A673 (cell line): ENCODE results near the gene GDPD1. TPM values are rescaled to one million over a fixed set of nuclear protein-coding genes. Genes with fewer than 3 reads are reported as not detected.
"Not testable (repeated sequence)": the region's sequence is repeated elsewhere in the genome, so short reads cannot be mapped to it uniquely, and the experiment has no call there.

Experiments
- BruUV-seq: library from RNA; stranded (reverse); fragments of 400-500 nt; replicated peaks from 2 replicates; lab custom pipeline; 2021; lab: Mats Ljungman, UMichigan
- CTCF ChIA-PET: fragments of 300-600 bp; sonication (Branson Sonifier 250); formaldehyde crosslinking; loops from one replicate; lab custom pipeline; 2022; ENCODE audit warnings: antibody characterized with exemption; lab: Charles Lee
- POLR2A ChIA-PET: fragments of 300-600 bp; sonication (Branson Sonifier 250); formaldehyde crosslinking; loops from one replicate; lab custom pipeline; 2022; ENCODE audit warnings: antibody characterized with exemption; ENCODE audit not compliant: low non-redundant PET; lab: Charles Lee
- DNase-seq: peaks from one replicate; pipeline ENCODE4 v3.0.0-alpha.2; 2015; ENCODE audit warnings: low spot score
- H3K27ac ChIP-seq: fragments of 200-600 bp; sonication (generic); 2 replicates; pipeline ENCODE4 v1.5.1; 2016; ENCODE audit warnings: mixed run types, low read depth, mild to moderate bottlenecking, mixed read lengths, antibody characterized with exemption, low read length; ENCODE audit not compliant: poor library complexity, severe bottlenecking
- H3K27me3 ChIP-seq: fragments of 200-600 bp; sonication (generic); replicated peaks from 2 replicates; pipeline ENCODE4 v1.6.1; 2017; ENCODE audit warnings: mixed run types, low read depth, mild to moderate bottlenecking, mixed read lengths, antibody characterized with exemption, low read length; ENCODE audit not compliant: insufficient read depth, poor library complexity
- H3K36me3 ChIP-seq: fragments of 200-600 bp; sonication (generic); 2 replicates; pipeline ENCODE4 v1.6.1; 2016; ENCODE audit warnings: mixed run types, mild to moderate bottlenecking, mixed read lengths, antibody characterized with exemption, low read length; ENCODE audit not compliant: insufficient read depth, poor library complexity, severe bottlenecking
- H3K4me1 ChIP-seq: fragments of 200-600 bp; sonication (generic); 2 replicates; pipeline ENCODE4 v1.6.1; 2017; ENCODE audit warnings: mixed run types, mild to moderate bottlenecking, mixed read lengths, antibody characterized with exemption, low read length; ENCODE audit not compliant: insufficient read depth, poor library complexity, severe bottlenecking
- H3K4me3 ChIP-seq: fragments of 200-600 bp; sonication (generic); 2 replicates; pipeline ENCODE4 v1.5.1; 2016; ENCODE audit warnings: low read depth, mixed run types, mild to moderate bottlenecking, mixed read lengths, low read length; ENCODE audit not compliant: poor library complexity, severe bottlenecking
- H3K9me3 ChIP-seq: fragments of 200-600 bp; sonication (generic); 2 replicates; pipeline ENCODE4 v1.6.1; 2016; ENCODE audit warnings: mixed run types, low read depth, mild to moderate bottlenecking, mixed read lengths, antibody characterized with exemption, low read length; ENCODE audit not compliant: poor library complexity, severe bottlenecking
- CTCF ChIP-seq: fragments of 300-800, 200-600 bp; sonication (generic); conservative IDR thresholded peaks from 2 replicates; pipeline ENCODE4 v1.5.1; 2017; ENCODE audit warnings: low read depth, mild to moderate bottlenecking, antibody characterized with exemption, low read length, moderate library complexity, mixed read lengths
- EZH2 ChIP-seq: fragments of 200-600 bp; sonication (generic); IDR thresholded peaks from 2 replicates; pipeline ENCODE4 v1.6.1; 2017; ENCODE audit warnings: borderline replicate concordance, low read depth, mild to moderate bottlenecking, mixed read lengths, antibody characterized with exemption, low read length; ENCODE audit not compliant: poor library complexity, severe bottlenecking
- intact Hi-C: fragments of 100-400 bp; cut with micrococcal nuclease; formaldehyde crosslinking; loops from one replicate; pipeline ENCODE4 v1.10.0; 2022; ENCODE audit not compliant: unreplicated experiment
- total RNA-seq: library from RNA; stranded (reverse); gene quantifications from 2 replicates; pipeline ENCODE4 v1.2.3, GENCODE V29; 2021

Gene GDPD1
- total RNA-seq, 1 experiment from 2014 or later = 2.6 TPM

GRCh38 chr17:59311051-59311468 is 90.7 kb downstream of the GDPD1 start:
- no peak overlapping the region for H3K27ac ChIP-seq
- CTCF ChIA-PET = interaction anchor here (0.5 to 1.9 kb wide), 5 partner anchors 18 to 726 kb away, joined by 3 to 8 read pairs (median 5); no protein-coding TSS in a partner anchor
- POLR2A ChIA-PET = no interaction called here
- no peaks in the 10 kb centered on the region for H3K4me1 ChIP-seq
- intact Hi-C loops = loop anchor here (1.0 to 10.0 kb wide), 2 partner anchors 130 to 724 kb away; no protein-coding TSS in a partner anchor
- H3K36me3 ChIP-seq = no peaks in the 10 kb centered on the region
- peak; percentile 80 for DNase-seq
- peak; percentile 84 for TF ChIP-seq CTCF
- no peak for TF ChIP-seq EZH2
- no TSS peak for BruUV-seq
- H3K27me3 ChIP-seq = no peaks in the 10 kb centered on the region
- H3K4me3 ChIP-seq = no peak overlapping the region
- H3K9me3 ChIP-seq = no peaks in the 10 kb centered on the region

- H3K27ac ChIP-seq, DNase-seq, POLR2A ChIA-PET, H3K36me3 ChIP-seq, H3K27me3 ChIP-seq, H3K4me1 ChIP-seq, H3K4me3 ChIP-seq, BruUV-seq, H3K9me3 ChIP-seq: not testable (repeated sequence)
- intact Hi-C loops = loop anchor here (1.0 to 10.0 kb wide), 2 partner anchors 130 to 723 kb away; no protein-coding TSS in a partner anchor
- CTCF ChIA-PET = interaction anchor here (0.8 to 1.9 kb wide), 3 partner anchors 18 to 725 kb away, joined by 3 to 8 read pairs (median 5); no protein-coding TSS in a partner anchor
These were observed 91.2 kb downstream of the GDPD1 start for GRCh38 chr17:59311521-59311920.

- no peak for DNase-seq
- ChIA-PET POLR2A (no interaction called here), CTCF (no interaction called here)
- Histone ChIP-seq H3K27ac (no peak overlapping the region), H3K27me3 (no peaks in the 10 kb centered on the region), H3K36me3 (no peaks in the 10 kb centered on the region), H3K9me3 (no peaks in the 10 kb centered on the region), H3K4me3 (no peak overlapping the region), H3K4me1 (no peaks in the 10 kb centered on the region)
- BruUV-seq = no TSS peak
- intact Hi-C loops = loop anchor here (10.0 kb wide), 1 partner anchor 719 kb away; no protein-coding TSS in a partner anchor
- TF ChIP-seq EZH2 (no peak), CTCF (no peak)
These were observed 95.6 kb downstream of the GDPD1 start for GRCh38 chr17:59315866-59316265.

Other genes with a start within 250 kb of the GDPD1 start
- 39.4 and 40.0 TPM in 2 replicates for gene TRIM37, start 113.6 kb upstream of the GDPD1 start, total RNA-seq
- gene SKA2, start 65.3 kb upstream of the GDPD1 start, total RNA-seq = 127 and 158 TPM in 2 replicates
- 123 and 130 TPM in 2 replicates for gene PRR11, start 64.8 kb upstream of the GDPD1 start, total RNA-seq
- 21.1 and 22.5 TPM in 2 replicates for gene SMG8, start 10.5 kb upstream of the GDPD1 start, total RNA-seq
- gene YPEL2, start 111.1 kb downstream of the GDPD1 start, total RNA-seq = 0.60 and 0.96 TPM in 2 replicates